GM19035 (cell line): ENCODE measurements around the gene HBS1L.

Source experiments
- ATAC-seq: cut with Tn5 transposase; IDR thresholded peaks from one replicate; pipeline ENCODE4 v1.9.1; 2021; ENCODE audit not compliant: unreplicated experiment

The HBS1L gene

GRCh38 chr6:135038335-135038734 lies 16.3 kb downstream of the HBS1L start:
- ATAC-seq = no peak

DNA sequence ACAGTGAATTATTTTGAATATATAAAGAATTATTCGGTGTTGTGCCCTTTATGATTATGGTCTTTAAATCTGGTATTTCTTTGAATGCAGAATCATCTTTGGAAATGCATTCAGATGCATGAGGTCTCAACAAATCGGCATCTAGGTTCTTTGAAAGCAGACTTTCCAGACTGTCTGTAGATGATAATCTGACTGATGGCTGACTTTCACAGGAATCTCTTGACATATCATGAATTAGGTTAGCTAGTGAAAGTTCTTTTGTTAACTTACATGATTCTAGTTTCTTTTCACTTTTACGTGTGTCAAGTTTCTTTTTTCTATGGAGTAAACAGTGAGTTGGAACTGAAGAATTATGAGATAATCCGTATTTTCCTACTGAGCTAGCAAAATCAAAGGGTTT lies 17.1 kb downstream of the HBS1L start:
- no peak for ATAC-seq

- ATAC-seq = no peak
Observed at GRCh38 chr6:135036731-135037420, 17.7 kb downstream of the HBS1L start.

DNA sequence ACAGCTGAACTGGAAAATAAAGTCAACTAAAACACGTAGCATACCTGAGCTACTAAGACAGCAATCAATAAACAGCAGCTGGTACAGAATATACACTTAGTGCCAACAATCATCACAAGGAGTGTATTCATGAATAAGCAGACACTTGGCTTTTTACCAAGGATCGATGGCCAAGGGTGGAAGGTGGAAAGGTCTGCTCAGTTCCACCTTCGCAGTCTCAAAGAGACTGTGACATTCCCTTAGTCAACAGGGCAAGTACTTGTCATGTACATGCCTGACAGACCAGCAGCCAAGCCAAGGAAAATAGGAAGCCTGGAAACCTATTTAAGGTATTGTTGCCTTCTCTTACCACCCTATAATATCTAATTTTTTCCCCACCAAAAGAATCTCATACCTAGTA lies 21.4 kb downstream of the HBS1L start:
- ATAC-seq = no peak

GRCh38 chr6:135030532-135031178 lies 24.0 kb downstream of the HBS1L start:
- ATAC-seq = no peak

DNA sequence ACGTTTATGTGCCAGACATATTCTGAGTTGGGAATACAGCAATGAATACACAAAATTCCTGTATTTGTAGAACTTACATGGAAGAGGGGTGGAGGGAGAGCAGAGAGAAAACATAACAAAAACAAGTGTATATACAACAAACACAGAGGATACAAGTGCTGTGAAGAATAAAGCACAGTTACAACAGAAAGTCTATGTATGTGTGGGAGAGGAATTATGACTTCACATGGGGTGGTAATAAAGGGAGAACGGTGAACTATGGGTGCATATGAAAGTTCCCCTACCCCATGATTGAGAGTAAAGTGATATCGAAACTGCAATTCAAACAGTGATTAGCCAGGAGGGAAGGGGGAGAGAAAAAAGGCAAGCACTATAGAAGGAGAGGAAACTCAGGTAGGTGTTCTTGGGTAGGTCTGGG lies 24.6 kb downstream of the HBS1L start:
- ATAC-seq = peak; percentile 95

DNA sequence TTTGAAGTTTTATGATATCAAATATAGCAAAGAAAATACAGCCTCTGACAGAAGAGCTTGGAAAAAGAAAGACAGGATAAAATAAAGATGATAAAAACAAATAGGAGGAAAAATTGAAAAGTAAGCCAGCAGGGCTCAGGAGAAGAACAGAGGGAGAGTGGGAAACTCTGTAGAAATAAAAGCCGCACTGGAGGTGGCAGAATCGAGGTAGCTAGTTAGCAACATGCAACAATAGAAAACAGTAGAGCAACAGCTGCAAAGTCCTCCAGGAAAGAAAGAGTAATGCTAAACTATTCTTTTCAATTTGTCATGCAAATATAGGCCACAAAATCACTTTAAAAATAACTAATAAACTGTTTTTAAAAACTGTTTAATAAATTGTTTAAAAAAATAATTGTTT lies 28.8 kb downstream of the HBS1L start:
- ATAC-seq = no peak

DNA sequence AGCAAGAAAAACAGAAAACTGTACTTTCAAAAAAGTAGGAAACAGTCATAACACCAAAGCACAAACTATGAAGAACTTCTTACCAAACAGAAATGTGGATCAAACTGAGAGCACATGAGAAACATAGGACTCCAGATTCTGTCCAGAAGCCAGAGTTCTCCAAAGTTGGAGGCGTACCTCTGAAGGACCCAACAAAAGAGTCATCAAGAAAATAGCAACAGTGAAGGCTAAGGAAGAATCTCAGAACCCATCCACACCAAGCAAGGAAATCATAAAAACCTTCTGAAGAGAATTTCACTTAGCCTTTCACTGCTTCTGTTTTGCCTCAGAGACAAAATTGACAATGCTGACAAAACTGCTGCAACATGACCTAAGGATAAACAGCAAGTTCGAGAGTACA lies 29.4 kb downstream of the HBS1L start:
- no peak for ATAC-seq

DNA sequence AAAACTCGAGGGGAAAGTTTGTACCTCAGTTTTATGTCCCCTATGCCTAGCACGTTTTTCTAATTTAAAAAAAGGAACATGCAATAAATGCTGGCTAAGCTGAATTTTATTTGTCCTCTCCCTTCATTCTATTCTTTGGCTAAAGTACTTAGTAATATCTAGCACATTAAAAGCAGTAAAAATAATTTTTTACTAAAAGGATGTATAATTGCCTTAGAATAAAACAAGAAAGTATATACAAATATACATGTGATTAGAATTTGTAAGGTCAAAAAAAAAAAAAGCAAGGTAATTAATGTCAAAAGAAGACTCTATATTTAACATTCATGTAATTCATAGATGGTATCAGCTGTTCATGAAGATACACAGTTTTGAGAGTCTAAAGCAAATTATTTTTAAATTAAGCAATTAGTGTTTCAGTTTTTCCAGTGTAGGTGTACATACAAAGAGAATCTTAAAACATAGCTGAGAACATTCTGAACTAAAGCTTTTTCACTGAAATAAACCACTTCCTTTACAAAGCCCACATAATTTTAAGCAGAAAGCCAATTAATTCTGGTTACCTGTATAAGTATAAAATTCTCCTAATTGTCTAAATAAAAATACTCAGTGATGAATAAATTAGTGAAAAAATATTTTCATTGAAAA lies 32.4 kb downstream of the HBS1L start:
- ATAC-seq = no peak

DNA sequence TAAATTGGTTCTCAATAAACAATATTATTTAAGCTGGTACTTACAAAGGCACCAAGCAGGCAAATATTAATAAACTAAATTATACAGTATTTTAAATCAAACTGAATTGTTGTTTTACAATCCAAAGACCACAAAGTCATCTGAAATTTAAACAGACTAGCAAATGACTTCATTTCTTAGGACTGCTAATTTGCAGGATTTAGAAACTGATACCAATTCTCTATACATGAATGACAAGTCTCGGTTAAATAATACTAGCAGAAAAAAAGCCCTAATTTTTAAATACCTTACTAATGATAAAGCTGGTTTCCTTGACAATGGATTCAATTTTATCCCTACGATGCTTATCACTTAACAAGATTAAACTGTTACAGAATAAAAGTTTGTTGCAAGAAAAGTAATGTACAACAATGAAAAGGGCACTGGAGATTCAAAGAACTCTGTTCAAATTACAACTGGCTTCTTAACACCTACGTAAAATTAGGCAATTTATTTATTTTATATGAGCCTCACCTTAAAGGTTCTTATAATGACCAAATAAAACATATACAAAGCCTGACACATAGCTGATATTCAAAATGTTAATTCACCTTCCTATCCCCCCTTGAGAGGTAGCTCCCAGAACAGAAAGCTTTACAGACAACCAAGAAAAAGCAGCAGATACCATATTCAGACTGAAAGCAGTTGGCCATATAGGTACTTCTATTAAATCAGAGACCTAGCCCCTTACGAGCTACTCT lies 33.1 kb downstream of the HBS1L start:
- peak; percentile 67 for ATAC-seq

- no peak for ATAC-seq
Observed at GRCh38 chr6:135018941-135019340, 35.7 kb downstream of the HBS1L start.

DNA sequence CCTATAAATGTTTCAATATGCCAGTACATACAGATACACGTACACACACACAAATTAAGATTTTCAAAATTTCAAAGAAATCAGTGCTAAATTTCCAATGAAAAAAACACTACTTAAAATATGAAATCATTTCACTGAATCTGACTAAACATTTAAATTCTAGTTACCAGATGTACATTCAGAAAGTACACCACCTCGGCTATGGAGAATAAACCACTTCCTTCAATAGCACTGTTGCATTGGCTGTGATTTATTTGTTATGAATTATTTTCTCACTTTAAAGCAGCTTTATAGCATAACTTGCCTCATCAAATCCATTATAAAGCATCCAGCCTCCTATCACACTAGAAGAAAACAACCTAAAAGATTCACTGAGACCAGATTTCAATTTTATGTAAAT lies 36.6 kb downstream of the HBS1L start:
- no peak for ATAC-seq

- ATAC-seq = peak; percentile 90
Observed at GRCh38 chr6:135014353-135014832, 40.2 kb downstream of the HBS1L start.

DNA sequence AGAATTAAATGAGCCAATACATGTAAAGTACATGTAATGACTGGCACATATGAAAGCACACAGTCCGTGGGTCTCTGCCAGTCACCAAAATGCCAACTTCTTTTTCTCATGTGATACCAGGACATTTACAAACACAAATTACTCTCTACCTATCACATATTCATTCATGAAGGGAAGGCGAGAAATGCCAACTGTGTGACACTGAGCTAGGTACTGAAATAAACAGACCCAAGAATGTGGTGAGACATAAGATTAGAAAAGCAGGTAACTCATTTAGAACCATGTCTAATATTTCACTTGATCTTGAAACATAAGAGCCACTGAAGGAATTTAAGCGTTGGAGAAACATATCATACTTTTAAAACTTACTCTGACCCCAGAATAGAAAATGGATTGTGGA lies 41.4 kb downstream of the HBS1L start:
- no peak for ATAC-seq

DNA sequence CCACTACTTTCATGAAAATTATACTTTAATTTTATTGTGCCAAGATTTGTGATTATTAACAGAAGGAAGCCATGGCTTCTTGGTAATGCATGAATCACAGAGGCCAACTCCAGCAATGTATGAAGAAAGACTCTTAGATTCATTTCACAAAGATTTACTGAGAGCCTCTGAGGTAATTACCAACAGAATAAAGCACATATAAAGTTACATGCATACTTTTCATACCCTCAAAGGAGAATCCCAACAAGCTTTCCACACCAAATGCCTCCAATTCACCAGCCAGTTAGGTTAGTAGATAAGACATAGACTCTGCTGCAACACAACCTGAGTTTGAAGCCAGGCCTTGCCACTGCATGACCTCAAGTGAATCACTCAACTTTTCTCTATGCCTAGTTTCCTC lies 41.9 kb downstream of the HBS1L start:
- no peak for ATAC-seq

- ATAC-seq = no peak
Observed at GRCh38 chr6:135012349-135012748, 42.3 kb downstream of the HBS1L start.

DNA sequence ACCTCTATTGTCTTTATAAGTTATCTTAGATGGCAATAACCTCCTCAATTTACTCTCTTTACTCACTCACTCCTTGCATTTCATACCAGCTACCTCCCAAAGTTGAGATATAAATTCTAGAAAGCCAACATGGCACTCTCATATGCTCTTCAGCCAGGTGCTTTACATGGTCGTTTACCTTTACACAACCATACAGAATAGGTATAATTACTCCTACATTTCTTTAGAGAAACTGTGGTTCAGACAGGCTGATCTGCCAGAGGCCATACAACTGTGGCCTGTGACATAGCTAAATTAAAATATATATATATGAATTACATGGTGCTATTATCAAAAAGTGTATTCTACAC lies 45.7 kb downstream of the HBS1L start:
- ATAC-seq = no peak

DNA sequence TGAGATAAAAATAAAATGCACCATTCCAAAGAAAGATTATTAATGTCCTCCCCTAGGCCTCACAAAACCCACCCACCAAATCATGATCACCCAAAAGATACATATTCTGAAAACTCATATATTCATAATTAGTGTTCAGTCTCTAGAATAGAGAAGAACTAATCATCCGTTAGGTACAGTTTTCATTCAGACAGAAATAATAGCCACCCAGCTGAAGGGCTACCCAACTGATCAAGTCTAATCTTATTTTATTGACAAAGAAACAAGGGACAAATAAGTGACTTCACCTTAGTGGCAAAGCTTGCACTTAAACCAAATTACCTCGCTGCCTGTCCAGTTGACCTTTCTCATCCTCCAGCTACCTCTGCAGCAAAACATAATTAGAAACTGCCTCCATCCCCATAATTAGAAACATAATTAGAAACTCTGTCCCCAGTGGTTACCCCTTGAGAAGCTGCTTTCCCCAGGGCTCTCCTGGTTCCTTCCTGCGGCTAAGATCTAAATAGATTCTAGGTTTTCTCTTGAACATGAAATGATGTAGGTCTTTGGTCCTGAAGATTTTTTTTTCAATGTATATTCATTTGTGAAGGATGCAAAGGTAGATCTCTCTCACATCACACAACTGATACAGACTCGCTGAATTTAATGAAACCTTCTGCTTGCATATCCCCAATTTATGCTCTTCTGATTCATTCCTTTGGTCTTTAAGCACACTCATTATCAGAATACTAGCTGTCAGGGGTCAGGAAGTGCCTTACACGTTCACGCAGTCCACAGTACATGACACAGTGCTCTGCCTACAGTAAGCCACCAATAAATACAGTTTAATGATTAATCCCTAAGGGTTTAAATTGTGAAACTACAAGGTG lies 46.3 kb downstream of the HBS1L start:
- ATAC-seq = peak; percentile 79

GRCh38 chr6:135006386-135006914 lies 48.2 kb downstream of the HBS1L start:
- no peak for ATAC-seq

GRCh38 chr6:135004399-135004798 lies 50.2 kb downstream of the HBS1L start:
- ATAC-seq = no peak
